ENCODE results near the gene LUM.

The LUM gene, protein sequence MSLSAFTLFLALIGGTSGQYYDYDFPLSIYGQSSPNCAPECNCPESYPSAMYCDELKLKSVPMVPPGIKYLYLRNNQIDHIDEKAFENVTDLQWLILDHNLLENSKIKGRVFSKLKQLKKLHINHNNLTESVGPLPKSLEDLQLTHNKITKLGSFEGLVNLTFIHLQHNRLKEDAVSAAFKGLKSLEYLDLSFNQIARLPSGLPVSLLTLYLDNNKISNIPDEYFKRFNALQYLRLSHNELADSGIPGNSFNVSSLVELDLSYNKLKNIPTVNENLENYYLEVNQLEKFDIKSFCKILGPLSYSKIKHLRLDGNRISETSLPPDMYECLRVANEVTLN

DNA sequence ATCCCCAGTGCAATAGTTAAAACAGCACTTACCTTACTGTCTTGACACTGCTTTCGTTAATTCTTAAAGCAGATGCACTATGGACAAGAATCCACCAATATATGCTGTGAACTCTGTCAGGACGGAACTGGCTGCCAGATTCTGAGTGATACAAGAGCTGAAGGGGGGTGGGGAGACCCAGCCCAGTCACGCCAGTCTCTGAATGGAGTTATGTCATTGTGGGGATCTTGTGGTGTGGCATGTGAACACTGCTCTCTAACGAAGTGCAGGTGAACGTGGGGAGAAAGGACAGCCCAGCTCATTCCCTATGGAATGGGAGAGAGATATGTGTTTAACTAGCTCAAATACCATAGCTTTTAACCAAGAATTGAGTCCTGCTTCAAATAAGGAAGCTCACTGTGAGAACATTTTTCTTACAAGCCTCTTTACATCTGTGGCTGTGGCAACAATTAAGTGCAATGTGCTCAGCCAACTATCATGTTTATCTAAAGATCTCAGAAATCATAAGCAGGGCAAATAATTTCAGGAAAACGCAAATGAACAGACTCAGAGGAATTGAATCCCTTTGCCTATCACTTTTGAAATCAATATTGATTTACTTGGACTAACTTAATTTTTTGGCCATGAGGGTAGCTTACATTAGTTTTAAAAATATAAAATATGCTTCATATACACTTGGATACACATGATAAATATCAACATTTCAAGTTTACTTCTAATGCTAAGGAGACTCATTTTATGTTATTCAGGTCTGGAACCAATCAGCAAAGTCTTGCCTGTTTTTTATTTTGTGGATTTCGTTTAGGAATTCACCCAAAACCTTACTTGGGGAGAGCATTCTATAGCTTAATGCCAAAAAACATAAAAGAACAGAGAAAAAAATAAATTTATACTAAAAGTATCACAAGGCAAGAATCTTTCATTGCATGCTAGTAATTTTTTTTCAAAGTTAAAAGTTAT is at the start of gene LUM:
LUM (minus strand) TSS at position 129 of the 960 bp plus-strand sequence. CDS start 2,515 bp downstream, outside the sequence.
- Mint-ChIP-seq H3K9me3 (no peaks in the 10 kb centered on the region), H3K27ac (no peak within 1 kb of the TSS), H3K36me3 (no peaks in the 10 kb centered on the region), H3K4me1 (no peaks in the 10 kb centered on the region), H3K27me3 (peaks cover 0 to 3% of the 10 kb centered on the region in 2 donors), H3K4me3 (no peak within 1 kb of the TSS)
- no peak for ATAC-seq (replicated peaks)
- DNase-seq = no peak

DNA sequence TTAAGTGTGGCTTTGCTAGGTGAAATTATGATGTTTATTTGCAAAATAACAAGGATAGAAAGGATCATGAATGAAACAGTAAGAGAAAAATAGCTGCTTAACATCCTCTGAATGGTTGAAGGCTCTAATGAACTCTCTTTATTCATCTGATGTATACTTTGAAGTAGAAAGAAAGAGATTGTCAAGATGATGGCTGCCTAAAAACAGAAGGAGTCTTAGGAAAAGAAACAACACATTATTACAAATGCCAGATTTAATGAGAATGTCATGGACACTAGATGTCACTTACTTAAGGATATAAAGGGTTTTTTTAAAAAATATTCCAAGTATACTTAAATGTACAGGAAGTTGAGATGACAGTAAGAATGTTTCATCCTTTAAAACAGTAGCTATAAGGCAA is 49.7 kb upstream of the LUM start:
- Mint-ChIP-seq H3K27ac (no peak overlapping the region), H3K27me3 (no peaks in the 10 kb centered on the region), H3K4me3 (no peak overlapping the region), H3K9me3 (no peaks in the 10 kb centered on the region), H3K4me1 (no peaks in the 10 kb centered on the region), H3K36me3 (no peaks in the 10 kb centered on the region)
- DNase-seq (no peak), ATAC-seq (replicated peaks) (no peak)

DNA sequence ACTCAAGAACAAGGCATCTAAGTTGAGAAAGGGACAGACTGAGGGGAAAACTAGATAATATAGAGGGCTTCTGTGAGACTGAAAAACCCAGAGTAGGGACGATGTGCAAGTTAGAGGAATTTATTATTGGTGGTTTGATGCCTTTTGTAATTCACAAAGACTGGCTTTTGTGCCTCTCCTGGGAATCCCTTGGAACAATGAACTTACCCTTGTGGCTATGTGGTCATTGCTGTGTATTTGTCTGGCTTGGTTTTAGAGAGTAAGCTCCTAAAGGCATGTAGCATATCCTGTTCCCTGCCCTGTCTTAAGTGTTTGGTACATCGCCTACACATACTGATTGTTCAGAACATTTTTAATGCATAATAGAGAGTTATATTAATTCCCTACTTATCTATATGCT is 44.7 kb upstream of the LUM start:
- Mint-ChIP-seq H3K4me1 (no peaks in the 10 kb centered on the region), H3K27ac (no peak overlapping the region), H3K27me3 (no peaks in the 10 kb centered on the region), H3K9me3 (no peaks in the 10 kb centered on the region), H3K4me3 (no peak overlapping the region), H3K36me3 (no peaks in the 10 kb centered on the region)
- ATAC-seq (replicated peaks) (no peak), DNase-seq (no peak)

DNA sequence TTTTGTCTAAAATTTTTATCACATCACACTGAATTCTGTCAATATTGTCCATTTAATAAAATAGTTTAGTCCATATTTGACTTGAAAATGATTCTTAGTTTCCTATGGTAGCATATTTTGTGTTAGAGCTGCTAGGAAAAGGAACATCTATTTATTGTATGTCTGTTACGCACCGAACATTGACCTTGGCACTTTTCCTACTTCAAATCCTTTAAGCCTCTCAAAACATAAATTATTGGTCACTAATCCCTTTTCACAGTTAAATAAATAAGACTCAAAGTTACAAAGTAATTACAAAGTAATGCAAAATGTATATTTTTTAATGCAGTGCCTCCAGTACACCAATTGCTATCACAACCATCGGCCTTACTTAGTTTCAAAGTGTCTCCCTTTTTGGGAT is 42.8 kb upstream of the LUM start:
- no peaks in the 10 kb centered on the region for H3K36me3 Mint-ChIP-seq
- no peak for ATAC-seq (replicated peaks)
- no peaks in the 10 kb centered on the region for H3K4me1 Mint-ChIP-seq
- H3K4me3 Mint-ChIP-seq = no peak overlapping the region
- no peak overlapping the region for H3K27ac Mint-ChIP-seq
- H3K27me3 Mint-ChIP-seq = no peaks in the 10 kb centered on the region
- peaks cover 0 to 3% of the 10 kb centered on the region in 2 donors for H3K9me3 Mint-ChIP-seq
- DNase-seq = no peak

DNA sequence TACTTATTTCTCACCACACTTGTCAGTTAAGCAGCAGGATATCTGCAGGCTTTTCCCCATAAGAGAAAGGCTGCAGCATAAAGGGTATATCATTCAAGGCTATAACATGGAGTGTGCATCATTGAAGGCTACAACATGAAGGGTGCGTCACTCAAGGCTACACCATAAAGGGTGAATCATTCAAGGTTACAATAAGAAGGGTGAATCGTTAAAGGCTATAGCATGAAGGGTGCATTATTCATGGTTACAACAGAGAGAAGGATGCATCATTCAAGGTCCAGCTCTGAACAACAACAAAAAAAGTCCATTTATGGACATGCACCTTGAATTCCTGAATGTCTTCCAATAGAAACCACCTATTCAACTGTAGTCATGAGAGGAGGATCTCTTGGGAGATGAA is 32.8 kb upstream of the LUM start:
- no peaks in the 10 kb centered on the region for H3K27me3 Mint-ChIP-seq
- H3K27ac Mint-ChIP-seq = no peak overlapping the region
- no peaks in the 10 kb centered on the region for H3K4me1 Mint-ChIP-seq
- no peaks in the 10 kb centered on the region for H3K36me3 Mint-ChIP-seq
- H3K9me3 Mint-ChIP-seq = no peaks in the 10 kb centered on the region
- no peak for ATAC-seq (replicated peaks)
- DNase-seq = no peak
- no peak overlapping the region for H3K4me3 Mint-ChIP-seq

DNA sequence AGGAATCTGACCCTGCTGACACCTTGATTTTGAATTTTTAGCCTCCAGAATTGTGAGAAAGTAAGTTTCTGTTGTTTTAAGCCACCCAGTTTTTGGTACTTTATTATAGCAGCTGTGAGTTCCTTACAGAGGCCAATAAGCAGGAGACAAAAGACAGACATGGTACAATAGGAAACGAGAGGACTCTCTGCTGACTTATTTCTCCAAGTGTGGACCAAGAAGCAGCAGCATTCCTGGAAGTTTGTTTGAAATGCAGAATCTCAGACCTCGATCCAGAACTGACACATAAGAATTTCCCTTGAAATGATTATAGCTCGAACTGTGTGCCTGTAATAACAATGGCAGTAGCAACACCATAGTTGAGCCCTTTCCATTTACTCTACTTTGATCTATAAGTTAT is 31.9 kb upstream of the LUM start:
- Mint-ChIP-seq H3K36me3 (no peaks in the 10 kb centered on the region), H3K27ac (no peak overlapping the region), H3K4me3 (no peak overlapping the region), H3K4me1 (no peaks in the 10 kb centered on the region), H3K9me3 (no peaks in the 10 kb centered on the region), H3K27me3 (no peaks in the 10 kb centered on the region)
- DNase-seq = no peak
- ATAC-seq (replicated peaks) = no peak

DNA sequence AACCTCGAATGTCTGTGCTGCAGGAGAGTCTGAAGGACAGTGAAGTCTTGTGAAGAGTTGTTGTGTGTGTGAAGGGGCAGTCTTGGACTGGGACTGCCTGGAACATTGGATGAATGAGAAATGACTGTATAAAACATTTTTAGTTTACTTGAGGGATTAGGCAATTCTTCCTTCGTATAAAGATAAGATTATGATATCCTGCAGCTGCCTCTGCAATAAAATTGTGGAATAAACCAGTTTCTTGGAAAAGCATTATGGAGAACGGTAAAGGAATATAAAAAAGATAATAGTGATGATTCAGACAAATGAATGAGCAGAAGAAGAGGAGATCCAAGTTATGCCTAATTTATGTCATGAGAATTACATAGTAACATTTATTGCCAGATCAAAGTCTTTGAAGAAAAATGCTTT is 30.9 kb upstream of the LUM start:
- H3K9me3 Mint-ChIP-seq = no peaks in the 10 kb centered on the region
- H3K4me3 Mint-ChIP-seq = no peak overlapping the region
- H3K27me3 Mint-ChIP-seq = no peaks in the 10 kb centered on the region
- no peak for DNase-seq
- no peak for ATAC-seq (replicated peaks)
- no peak overlapping the region for H3K27ac Mint-ChIP-seq
- no peaks in the 10 kb centered on the region for H3K36me3 Mint-ChIP-seq
- no peaks in the 10 kb centered on the region for H3K4me1 Mint-ChIP-seq

DNA sequence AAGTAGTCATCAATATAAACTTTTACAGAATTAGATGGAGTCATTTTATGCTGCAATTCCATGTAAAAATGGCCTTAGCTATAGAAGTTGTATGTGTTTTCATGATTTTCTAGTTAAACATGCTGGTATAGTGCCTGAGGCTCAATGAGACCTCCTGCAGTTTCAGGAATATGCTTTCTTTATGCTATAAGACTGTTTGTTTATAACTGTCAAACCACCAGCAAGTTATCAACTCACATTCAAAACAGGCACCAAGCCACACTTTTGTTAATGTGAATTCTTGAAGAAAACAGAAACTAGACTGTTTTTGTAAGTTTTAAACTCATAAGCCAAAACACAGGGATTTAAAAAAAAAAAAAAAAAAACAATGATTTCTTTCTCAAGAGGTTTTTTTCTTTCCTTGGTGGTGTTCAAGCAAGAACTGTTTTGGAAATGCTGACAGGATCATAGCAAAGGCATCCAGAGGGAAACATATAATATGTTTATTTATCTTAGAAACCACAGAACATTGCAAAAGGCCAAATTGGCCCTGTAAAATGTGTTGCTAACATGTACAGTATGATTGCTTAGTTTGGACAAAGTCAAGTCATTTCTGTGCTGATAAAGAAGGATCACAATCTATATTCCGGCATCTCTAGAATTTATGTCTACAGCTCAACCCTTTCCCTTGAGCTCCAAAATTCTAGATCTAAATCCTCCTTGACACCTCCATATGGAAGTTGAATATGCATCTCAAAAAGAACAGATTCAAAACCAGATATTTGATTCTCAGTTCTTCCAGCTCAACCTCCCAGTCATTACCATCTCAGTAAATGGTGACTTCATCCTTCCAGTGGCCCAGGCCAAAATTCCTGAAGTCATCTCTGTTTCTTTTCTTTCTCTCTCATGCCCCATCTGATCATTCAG is 29.0 kb upstream of the LUM start:
- DNase-seq (no peak), ATAC-seq (replicated peaks) (no peak)
- Mint-ChIP-seq H3K4me1 (no peaks in the 10 kb centered on the region), H3K27me3 (no peaks in the 10 kb centered on the region), H3K9me3 (peaks cover 0 to 1% of the 10 kb centered on the region in 2 donors), H3K36me3 (no peaks in the 10 kb centered on the region), H3K4me3 (no peak overlapping the region), H3K27ac (no peak overlapping the region)

DNA sequence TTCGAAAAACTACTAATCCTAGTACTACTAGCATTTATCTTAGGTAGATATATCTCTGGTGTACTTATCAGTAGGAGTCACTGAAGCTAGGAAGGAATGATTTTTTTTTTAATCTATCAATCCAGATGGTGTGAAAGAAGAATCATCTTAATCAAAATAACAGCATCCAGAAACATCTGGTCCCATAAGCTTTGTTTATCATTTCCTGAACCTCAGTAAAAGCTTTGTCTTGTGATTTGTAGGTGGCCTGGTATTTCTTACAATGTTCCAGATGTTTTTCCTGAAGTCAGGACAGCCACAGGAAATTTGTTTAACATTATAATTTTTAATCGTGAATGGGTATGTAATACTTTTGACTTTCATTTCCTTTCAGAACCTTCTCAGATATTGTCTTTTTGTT is 28.0 kb upstream of the LUM start:
- DNase-seq (no peak), ATAC-seq (replicated peaks) (no peak)
- Mint-ChIP-seq H3K9me3 (peaks cover 0 to 3% of the 10 kb centered on the region in 2 donors), H3K36me3 (no peaks in the 10 kb centered on the region), H3K4me1 (no peaks in the 10 kb centered on the region), H3K27ac (no peak overlapping the region), H3K27me3 (no peaks in the 10 kb centered on the region), H3K4me3 (no peak overlapping the region)

DNA sequence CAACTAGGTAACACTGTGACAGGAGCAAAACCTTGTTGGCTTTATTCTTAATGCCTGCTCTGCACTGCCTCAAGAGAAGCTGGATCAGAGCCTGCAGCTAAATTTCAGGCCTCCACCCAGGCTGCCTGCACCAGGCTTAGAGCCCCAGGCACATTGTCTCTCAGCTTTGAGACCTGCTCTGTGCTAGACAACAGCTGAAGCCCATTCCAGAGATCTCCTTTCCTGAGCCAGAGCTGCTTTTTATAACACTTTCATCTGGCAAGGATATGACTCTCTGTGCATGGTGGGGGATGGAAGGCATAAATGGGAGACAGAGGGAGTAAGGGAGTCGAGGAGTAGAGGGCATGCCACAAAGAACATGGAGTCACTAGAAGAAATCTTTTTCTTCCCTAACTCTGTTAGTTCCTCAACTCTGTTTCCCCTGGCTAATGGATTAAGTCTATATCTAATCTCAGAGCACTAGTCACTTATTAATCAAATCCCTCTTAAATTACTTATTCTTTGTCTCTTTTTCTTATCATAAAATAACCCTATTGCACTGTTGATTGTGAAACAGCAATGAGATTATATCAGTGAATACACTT is 27.1 kb upstream of the LUM start:
- Mint-ChIP-seq H3K4me1 (no peaks in the 10 kb centered on the region), H3K27ac (no peak overlapping the region), H3K27me3 (no peaks in the 10 kb centered on the region), H3K9me3 (peaks cover 0 to 3% of the 10 kb centered on the region in 2 donors), H3K4me3 (no peak overlapping the region), H3K36me3 (no peaks in the 10 kb centered on the region)
- DNase-seq (no peak), ATAC-seq (replicated peaks) (no peak)

DNA sequence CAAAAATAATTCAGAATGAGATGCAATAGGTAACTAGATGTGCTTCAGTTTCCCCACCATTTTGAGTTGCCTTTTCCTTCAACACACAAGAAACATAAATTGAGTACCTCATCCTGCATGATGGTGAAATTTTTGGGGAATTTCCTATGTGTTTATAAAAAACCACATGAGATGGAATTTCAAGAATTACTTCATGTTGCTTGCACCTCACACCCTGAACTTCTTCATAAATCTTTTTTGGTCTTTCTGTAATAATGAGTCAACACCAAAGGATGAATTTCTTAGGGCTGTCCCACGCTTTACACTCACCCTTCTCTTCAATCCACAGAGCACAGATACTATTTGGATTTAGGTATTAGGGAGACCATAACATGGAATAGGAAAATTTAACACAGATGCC is 22.6 kb upstream of the LUM start:
- Mint-ChIP-seq H3K27ac (no peak overlapping the region), H3K4me3 (no peak overlapping the region), H3K4me1 (no peaks in the 10 kb centered on the region), H3K27me3 (no peaks in the 10 kb centered on the region), H3K9me3 (peaks cover 0 to 3% of the 10 kb centered on the region in 2 donors), H3K36me3 (no peaks in the 10 kb centered on the region)
- ATAC-seq (replicated peaks) = no peak
- DNase-seq = no peak

DNA sequence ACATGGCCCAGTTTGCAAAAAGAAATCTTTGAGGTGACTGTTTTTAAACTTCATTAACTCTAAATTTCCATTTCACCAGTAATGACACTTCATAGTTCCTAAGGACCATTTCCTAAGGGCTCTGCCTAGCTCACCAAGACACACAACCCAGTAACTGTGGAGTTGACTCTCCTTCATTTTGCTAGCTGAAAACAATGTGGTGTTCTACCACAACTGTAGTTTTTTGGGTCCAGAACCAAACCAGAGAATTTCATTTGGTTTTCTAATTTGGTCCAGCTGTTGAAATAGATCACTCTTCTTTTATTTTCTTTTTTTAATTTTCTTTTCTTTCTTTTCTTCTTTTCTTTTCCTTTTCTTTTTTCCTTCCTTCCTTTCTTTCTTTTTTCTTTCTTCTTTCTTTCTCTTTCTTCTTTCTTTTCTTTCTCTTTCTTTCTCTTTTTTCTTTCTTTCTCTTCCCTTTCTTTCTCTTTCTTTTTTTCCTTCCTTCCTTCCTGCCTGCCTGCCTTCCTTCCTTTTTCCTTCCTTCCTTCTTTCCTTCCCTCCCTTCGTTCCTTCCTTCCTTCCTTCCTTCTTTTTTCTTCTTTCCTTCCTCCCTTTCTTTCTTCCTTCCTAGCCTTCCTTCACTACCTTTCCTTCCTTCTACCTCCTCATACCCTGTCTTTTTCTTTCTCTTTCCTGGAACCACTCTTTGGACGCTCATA is 18.5 kb upstream of the LUM start:
- Mint-ChIP-seq H3K27ac (no peak overlapping the region), H3K4me3 (no peak overlapping the region), H3K27me3 (no peaks in the 10 kb centered on the region), H3K36me3 (no peaks in the 10 kb centered on the region), H3K4me1 (no peaks in the 10 kb centered on the region), H3K9me3 (no peaks in the 10 kb centered on the region)
- ATAC-seq (replicated peaks) (no peak), DNase-seq (no peak)

DNA sequence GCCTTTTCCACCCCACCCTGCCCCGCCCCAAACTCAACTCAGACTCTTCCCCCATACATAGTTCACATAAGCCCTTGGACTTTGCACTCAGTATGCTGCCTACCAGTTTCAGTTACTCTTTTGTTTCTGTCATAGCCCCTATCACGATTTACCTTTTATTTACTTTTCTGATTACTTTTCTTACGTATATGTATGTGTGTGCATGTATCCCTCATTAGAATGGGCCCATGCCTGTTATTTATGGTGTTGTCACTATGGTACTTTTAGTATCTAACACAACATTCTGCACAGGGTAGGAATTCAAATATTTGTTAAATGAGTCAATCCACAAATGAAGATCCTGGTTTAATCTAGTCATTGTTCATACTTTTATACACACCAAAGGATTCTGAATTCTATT is 16.5 kb upstream of the LUM start:
- no peaks in the 10 kb centered on the region for H3K4me1 Mint-ChIP-seq
- H3K27ac Mint-ChIP-seq = no peak overlapping the region
- ATAC-seq (replicated peaks) (no peak), DNase-seq (no peak)
- H3K4me3 Mint-ChIP-seq = no peak overlapping the region
- no peaks in the 10 kb centered on the region for H3K27me3 Mint-ChIP-seq
- H3K36me3 Mint-ChIP-seq = no peaks in the 10 kb centered on the region
- no peaks in the 10 kb centered on the region for H3K9me3 Mint-ChIP-seq

All from stimulated activated naive B cell treated with anti-CD40 and anti-IgM and Interleukin-4, amounts not matched to agents 10 μg/mL and 1 μg/mL and 100 μg/mL, for 72 hours (primary cell).